Left ventricle myocardium superior (tissue), 1 donor: ENCODE data around the gene PDIK1L. TPM values are rescaled to one million over a fixed set of nuclear protein-coding genes. Genes with fewer than 3 reads are reported as not detected.
"Not testable (repeated sequence)": the region's sequence is repeated elsewhere in the genome, so short reads cannot be mapped to it uniquely, and the experiment has no call there.

Experiments used
- ATAC-seq: fragments of 200-7000 bp; cut with Tn5 transposase; one replicate; pipeline ENCODE4 v1.9.1; 2020; ENCODE audit warnings: mild to moderate bottlenecking, moderate library complexity
- DNase-seq: peaks from one replicate; pipeline ENCODE4 v3.0.0-alpha.2; 2020
- intact Hi-C: fragments of 100-400 bp; cut with micrococcal nuclease; formaldehyde crosslinking; loops from one replicate; pipeline ENCODE4 v1.11.0; 2022
- total RNA-seq: library from RNA; stranded (reverse); fragmentation: NEBNext Ultra II Directional; extraction: Animal tissue kit (Norgen Biotek cat#: 25700); gene quantifications from one replicate; pipeline ENCODE4 v1.2.1, GENCODE V29; 2021
- donor health status: DM: no; HTN: yes; CAD: no; lungs with severe emphysema.

The PDIK1L gene
- total RNA-seq, 1 donor from 2014 or later = 7.0 TPM

GRCh38 chr1:26084091-26084561 lies 27.5 kb upstream of the PDIK1L start:
- intact Hi-C loops = no loop called here

GRCh38 chr1:26084844-26085243 lies 26.8 kb upstream of the PDIK1L start:
- ATAC-seq (no peak), DNase-seq (no peak)
- intact Hi-C loops = no loop called here

More at GRCh38 chr1:26084091-26084561, 27.5 kb upstream of the PDIK1L start:
- ATAC-seq (peak; percentile 83), DNase-seq (peak; percentile 62)

- DNase-seq = no peak
- intact Hi-C loops = no loop called here
- no peak for ATAC-seq
Observed at GRCh38 chr1:26089125-26089524, 22.5 kb upstream of the PDIK1L start.

- intact Hi-C loops = no loop called here
- DNase-seq (no peak), ATAC-seq (no peak)
Observed at GRCh38 chr1:26090893-26091292, 20.7 kb upstream of the PDIK1L start.

- DNase-seq = no peak
- ATAC-seq = no peak
- intact Hi-C loops = no loop called here
Observed at GRCh38 chr1:26092422-26092821, 19.2 kb upstream of the PDIK1L start.

GRCh38 chr1:26093569-26093968 lies 18.1 kb upstream of the PDIK1L start:
- intact Hi-C loops, DNase-seq: not testable (repeated sequence)
- peak; percentile 48 for ATAC-seq

GRCh38 chr1:26094076-26094669 lies 17.5 kb upstream of the PDIK1L start:
- peak; percentile 79 for DNase-seq
- peak; percentile 94 for ATAC-seq

GRCh38 chr1:26094677-26095383 lies 16.8 kb upstream of the PDIK1L start:
- peak; percentile 71 for DNase-seq

More at GRCh38 chr1:26094076-26094669, 17.5 kb upstream of the PDIK1L start:
- intact Hi-C loops = no loop called here

GRCh38 chr1:26096471-26096870 lies 15.2 kb upstream of the PDIK1L start:
- intact Hi-C loops = no loop called here
- ATAC-seq (no peak), DNase-seq (no peak)

More at GRCh38 chr1:26094677-26095383, 16.8 kb upstream of the PDIK1L start:
- peak; percentile 75 for ATAC-seq
- intact Hi-C loops = no loop called here

- DNase-seq = no peak
- ATAC-seq = no peak
- intact Hi-C loops = no loop called here
Observed at GRCh38 chr1:26097696-26098095, 13.9 kb upstream of the PDIK1L start.

GRCh38 chr1:26098602-26099001 lies 13.0 kb upstream of the PDIK1L start:
- intact Hi-C loops = no loop called here
- DNase-seq = no peak
- ATAC-seq = no peak

GRCh38 chr1:26099780-26100179 lies 11.8 kb upstream of the PDIK1L start:
- intact Hi-C loops = loop anchor here (10.0 kb wide), 1 partner anchor 65 kb away; the partner anchor contains the start of genes C1orf232 and ZNF593
- ATAC-seq (no peak), DNase-seq (no peak)

- intact Hi-C loops = loop anchor here (10.0 kb wide), 1 partner anchor 65 kb away; the partner anchor contains the start of genes C1orf232 and ZNF593
- ATAC-seq = peak; percentile 10
- not testable (repeated sequence) for DNase-seq
Observed at GRCh38 chr1:26100204-26100603, 11.4 kb upstream of the PDIK1L start.

GRCh38 chr1:26102119-26102518 lies 9.5 kb upstream of the PDIK1L start:
- ATAC-seq (no peak), DNase-seq (no peak)

GRCh38 chr1:26102526-26102925 lies 9.1 kb upstream of the PDIK1L start:
- no peak for DNase-seq
- intact Hi-C loops = loop anchor here (10.0 kb wide), 1 partner anchor 62 kb away; the partner anchor contains the start of genes C1orf232 and ZNF593
- no peak for ATAC-seq

More at GRCh38 chr1:26102119-26102518, 9.5 kb upstream of the PDIK1L start:
- intact Hi-C loops = loop anchor here (10.0 kb wide), 1 partner anchor 63 kb away; the partner anchor contains the start of genes C1orf232 and ZNF593

GRCh38 chr1:26105226-26105548 lies 6.4 kb upstream of the PDIK1L start:
- intact Hi-C loops = loop anchor here (10.0 kb wide), 1 partner anchor 60 kb away; the partner anchor contains the start of genes C1orf232 and ZNF593
- not testable (repeated sequence) for DNase-seq, ATAC-seq

GRCh38 chr1:26109229-26110164 lies 2.1 kb upstream of the PDIK1L start:
- intact Hi-C loops = loop anchor here (10.0 kb wide), 1 partner anchor 55 kb away; the partner anchor contains the start of genes C1orf232 and ZNF593
- ATAC-seq (no peak), DNase-seq (no peak)

GRCh38 chr1:26110731-26111529 lies 694 bp upstream of the PDIK1L start:
- peak; percentile 66 for ATAC-seq

More at GRCh38 chr1:26110731-26111529, 694 bp upstream of the PDIK1L start:
- intact Hi-C loops = no loop called here
- DNase-seq = peak; percentile 88
